GM12801 (cell line): ENCODE measurements around the gene UBE2L3.

Experiments used
- TF ChIP-seq, protein P1 (sequence below): IDR thresholded peaks from one replicate; pipeline ENCODE4 v1.5.1; 2011; ENCODE audit warnings: control low read depth; ENCODE audit not compliant: insufficient read length; ENCODE audit errors: extremely low read depth

UBE2L3 gene

DNA sequence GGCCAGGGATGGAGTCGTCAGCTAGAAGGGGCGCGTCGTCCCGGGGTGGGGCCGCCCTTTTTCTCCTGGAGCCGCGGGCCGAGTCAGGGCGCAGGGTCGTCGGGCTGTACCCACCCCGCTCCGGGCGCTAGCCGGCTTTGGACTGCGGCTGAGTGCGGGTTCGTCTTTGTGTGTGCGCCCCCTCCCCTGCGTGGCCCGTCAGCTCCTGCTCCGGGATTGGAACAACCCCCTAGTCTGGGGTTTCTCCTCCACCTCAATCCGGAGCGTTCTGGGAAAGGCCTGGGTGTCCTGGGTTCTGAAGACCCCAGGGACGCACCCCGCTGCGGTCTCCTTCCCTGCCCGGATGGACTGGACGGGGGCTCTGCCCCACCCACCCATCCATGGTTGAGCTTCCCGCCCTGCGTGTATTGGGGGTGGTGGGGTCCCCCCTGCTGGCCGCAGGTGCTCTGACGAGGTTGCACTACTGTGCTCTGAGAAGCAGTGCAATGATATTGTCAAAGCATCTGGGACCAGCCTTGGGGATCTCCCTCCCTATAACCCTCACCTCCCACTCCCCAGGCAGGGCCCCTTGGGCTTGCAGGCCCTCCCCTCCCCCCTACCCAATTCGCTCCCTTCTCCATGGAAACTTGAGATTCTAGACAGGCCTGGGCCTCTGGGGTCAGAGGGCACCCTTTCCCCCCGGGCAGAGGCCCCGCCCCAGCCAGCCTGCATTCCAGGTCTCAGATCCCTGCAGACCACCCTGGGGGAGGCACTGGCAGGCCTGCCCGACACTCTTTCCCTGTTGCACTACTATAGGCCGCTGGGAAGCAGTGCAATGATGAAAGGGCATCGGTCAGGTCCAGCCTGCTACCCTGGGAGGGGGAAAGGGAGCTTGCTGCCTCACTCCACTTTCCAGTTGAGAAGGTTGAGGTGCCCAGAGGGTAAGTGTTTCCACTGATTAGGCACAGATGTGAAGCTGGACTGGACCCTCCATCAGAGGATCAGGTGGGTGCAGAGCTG lies 85.3 kb downstream of the UBE2L3 start:
- TF ChIP-seq, protein P1, sequence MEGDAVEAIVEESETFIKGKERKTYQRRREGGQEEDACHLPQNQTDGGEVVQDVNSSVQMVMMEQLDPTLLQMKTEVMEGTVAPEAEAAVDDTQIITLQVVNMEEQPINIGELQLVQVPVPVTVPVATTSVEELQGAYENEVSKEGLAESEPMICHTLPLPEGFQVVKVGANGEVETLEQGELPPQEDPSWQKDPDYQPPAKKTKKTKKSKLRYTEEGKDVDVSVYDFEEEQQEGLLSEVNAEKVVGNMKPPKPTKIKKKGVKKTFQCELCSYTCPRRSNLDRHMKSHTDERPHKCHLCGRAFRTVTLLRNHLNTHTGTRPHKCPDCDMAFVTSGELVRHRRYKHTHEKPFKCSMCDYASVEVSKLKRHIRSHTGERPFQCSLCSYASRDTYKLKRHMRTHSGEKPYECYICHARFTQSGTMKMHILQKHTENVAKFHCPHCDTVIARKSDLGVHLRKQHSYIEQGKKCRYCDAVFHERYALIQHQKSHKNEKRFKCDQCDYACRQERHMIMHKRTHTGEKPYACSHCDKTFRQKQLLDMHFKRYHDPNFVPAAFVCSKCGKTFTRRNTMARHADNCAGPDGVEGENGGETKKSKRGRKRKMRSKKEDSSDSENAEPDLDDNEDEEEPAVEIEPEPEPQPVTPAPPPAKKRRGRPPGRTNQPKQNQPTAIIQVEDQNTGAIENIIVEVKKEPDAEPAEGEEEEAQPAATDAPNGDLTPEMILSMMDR: no peak

GRCh38 chr22:21657020-21657359 lies 89.5 kb downstream of the UBE2L3 start:
- TF ChIP-seq, protein P1: no peak

DNA sequence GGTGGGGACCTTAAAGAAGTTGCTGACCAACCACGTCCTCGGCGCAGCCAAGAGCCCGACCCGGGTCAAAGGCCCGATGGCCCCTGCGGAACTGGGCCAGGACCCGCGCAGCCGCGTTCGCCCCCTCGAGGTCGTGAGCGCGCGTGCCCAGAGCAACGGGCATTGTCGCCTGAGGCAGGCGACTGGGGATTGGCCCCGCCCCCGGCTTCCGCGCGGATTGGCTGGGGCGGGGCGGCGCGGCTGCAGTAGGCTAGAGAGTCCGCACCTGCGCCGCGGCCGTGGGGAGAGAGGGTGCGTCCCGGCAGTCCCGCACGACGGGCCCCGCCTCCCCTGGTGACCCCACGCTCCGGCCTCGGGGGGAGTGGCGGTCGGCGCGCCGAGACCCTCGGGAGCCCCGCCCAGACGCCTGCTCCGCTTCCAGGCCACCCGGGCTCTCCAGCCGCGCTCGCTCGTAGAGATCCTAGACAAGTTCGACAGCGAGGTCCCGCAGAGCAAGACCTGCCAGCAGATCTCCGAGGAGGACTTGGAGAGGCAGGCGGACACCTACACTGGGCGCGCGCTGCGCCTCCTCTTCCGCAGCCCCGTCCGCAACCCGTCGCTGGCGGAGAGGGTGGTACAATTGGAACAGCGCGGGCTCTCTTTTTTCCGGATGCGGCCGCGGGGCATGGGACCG lies 90.0 kb downstream of the UBE2L3 start:
- TF ChIP-seq, protein P1: no peak

DNA sequence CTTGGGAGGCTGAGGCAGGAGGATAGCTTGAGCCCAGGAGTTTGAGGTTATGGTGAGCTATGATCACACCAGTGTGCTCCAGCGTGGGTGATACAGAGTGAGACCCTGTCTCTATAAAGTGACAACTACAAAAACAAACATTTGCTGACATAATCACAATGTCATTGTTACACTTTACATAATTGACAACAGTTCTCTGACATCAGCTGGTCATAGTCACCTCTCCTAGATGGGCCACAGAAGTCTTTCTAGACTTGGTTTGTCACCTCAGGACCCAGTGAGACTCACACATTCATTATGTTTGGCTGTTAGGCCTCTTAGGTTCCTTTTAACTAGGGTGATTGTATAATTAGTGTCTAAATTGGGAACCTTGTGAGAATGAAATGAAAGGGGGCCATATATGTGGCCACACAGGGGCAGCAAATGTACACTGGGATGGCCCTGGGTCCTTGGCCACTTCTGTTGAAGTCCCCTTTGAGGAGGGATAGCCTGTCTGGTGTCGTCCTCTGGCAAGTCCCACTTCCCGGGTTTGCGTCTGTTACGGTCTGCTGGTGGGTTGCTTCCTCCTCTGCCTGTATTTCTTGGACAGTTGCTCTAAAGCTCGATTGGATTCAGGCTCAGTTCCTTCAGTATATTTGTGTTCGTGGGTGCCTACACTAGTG lies 92.5 kb downstream of the UBE2L3 start:
- TF ChIP-seq, protein P1: no peak

GRCh38 chr22:21660904-21661303 lies 93.4 kb downstream of the UBE2L3 start:
- TF ChIP-seq, protein P1: no peak

- TF ChIP-seq, protein P1: no peak
These were observed 94.5 kb downstream of the UBE2L3 start for GRCh38 chr22:21661991-21662390.

GRCh38 chr22:21663738-21664137 lies 96.2 kb downstream of the UBE2L3 start:
- TF ChIP-seq, protein P1: no peak
